HepG2 (cell line): ENCODE data around the gene ZNFX1. TPM values are rescaled to one million over a fixed set of nuclear protein-coding genes. Genes with fewer than 3 reads are reported as not detected.

Experiments used
- ATAC-seq: fragments of 200-7000 bp; cut with Tn5 transposase; 3 replicates; pipeline ENCODE4 v1.9.1; 2020; ENCODE audit warnings: mild to moderate bottlenecking, moderate library complexity
- BruUV-seq: library from RNA; stranded (reverse); fragments of 400-500 nt; replicated peaks from 2 replicates; lab custom pipeline; 2021; lab: Mats Ljungman, UMichigan
- CTCF ChIA-PET: fragments of 300-600 bp; formaldehyde crosslinking; extraction: SDS; loops from one replicate; lab custom pipeline; 2021; ENCODE audit warnings: low total read pairs, inconsistent platforms, low intra/inter-chr PET ratio; lab: Yijun Ruan, JAX
- POLR2A ChIA-PET: fragments of 350-600 bp; sonication (Branson Sonifier 250); formaldehyde crosslinking; loops from one replicate; lab custom pipeline; 2020; ENCODE audit warnings: antibody characterized with exemption, inconsistent platforms; lab: Yijun Ruan, JAX
- DNase-seq: peaks from one replicate; pipeline ENCODE4 v3.0.0-alpha.2; 2015; ENCODE audit warnings: low spot score
- FAIRE-seq: peaks from 3 replicates; lab custom pipeline; 2011; peaks lifted over from hg19 to GRCh38; lab: Jason Lieb, UNC
- H2AFZ ChIP-seq: one replicate; pipeline ENCODE4 v1.6.1; 2011; ENCODE audit warnings: low read length, inconsistent platforms
- H3K27ac ChIP-seq: fragments of 300-600 bp; 3 replicates; pipeline ENCODE4 v1.8.0; 2011; ENCODE audit warnings: mixed run types, mild to moderate bottlenecking, mixed read lengths, low read length, inconsistent platforms; ENCODE audit not compliant: insufficient read depth; ENCODE audit errors: extremely low read length
- H3K27me3 ChIP-seq, 2 experiments: fragments of 200-600 bp in 1 of 2; 2 replicates in 1 of 2; 3 replicates in 1 of 2; pipeline versions ENCODE4 v1.6.0 to v1.8.0; 2011; ENCODE audit warnings: low read length in 2 of 2, mild to moderate bottlenecking in 2 of 2, moderate library complexity in 2 of 2, inconsistent platforms in 1 of 2; ENCODE audit not compliant: insufficient read depth in 2 of 2, control insufficient read depth in 1 of 2
- H3K36me3 ChIP-seq, 2 experiments: fragments of 200-600 bp in 1 of 2; replicated peaks in 1 of 2; 2 replicates in 1 of 2; 3 replicates in 1 of 2; pipeline versions ENCODE4 v1.5.1 to v1.8.0; 2011; ENCODE audit warnings: low read length in 2 of 2, inconsistent platforms in 1 of 2; ENCODE audit not compliant: insufficient read depth in 2 of 2, control insufficient read depth in 1 of 2
- H3K4me1 ChIP-seq: 2 replicates; pipeline ENCODE4 v1.5.1; 2012; ENCODE audit warnings: low read length, inconsistent platforms; ENCODE audit not compliant: insufficient read depth
- H3K4me2 ChIP-seq: 2 replicates; pipeline ENCODE4 v1.6.0; 2011; ENCODE audit warnings: low read depth, low read length, inconsistent platforms
- H3K4me3 ChIP-seq, 3 experiments: fragments of 200-600 bp in 1 of 3; sonication (generic), shearing (Covaris generic) in 1 of 3; replicated peaks in 1 of 3; 2 replicates each; pipeline ENCODE4 v1.5.1; 2011 to 2016; ENCODE audit warnings: low read length in 3 of 3, inconsistent platforms in 2 of 3, low read depth in 2 of 3, mild to moderate bottlenecking in 2 of 3, control low read depth in 1 of 3, mixed read lengths in 1 of 3; ENCODE audit not compliant: insufficient read depth in 1 of 3
- H3K79me2 ChIP-seq: one replicate; pipeline ENCODE4 v1.6.1; 2011; ENCODE audit warnings: low read length, inconsistent platforms; ENCODE audit not compliant: insufficient read depth
- H3K9ac ChIP-seq: 2 replicates; pipeline ENCODE4 v1.6.0; 2011; ENCODE audit warnings: mild to moderate bottlenecking, low read depth, low read length, inconsistent platforms; ENCODE audit not compliant: insufficient read depth
- H3K9me3 ChIP-seq: 2 replicates; pipeline ENCODE4 v1.5.1; 2012; ENCODE audit warnings: mild to moderate bottlenecking, low read length
- H4K20me1 ChIP-seq: 2 replicates; pipeline ENCODE4 v1.6.0; 2011; ENCODE audit warnings: inconsistent platforms, mild to moderate bottlenecking, low read length, moderate library complexity; ENCODE audit not compliant: insufficient read depth
- BORCS8-MEF2B ChIP-seq: sonication (generic); formaldehyde crosslinking; IDR thresholded peaks from 2 replicates; pipeline ENCODE4 v1.8.0; 2022; ENCODE audit warnings: mild to moderate bottlenecking, missing genetic modification reagents
- FOXA1 ChIP-seq, 2 experiments: fragments of 450-650 bp in 1 of 2; sonication (generic) in 1 of 2; formaldehyde crosslinking in 1 of 2; IDR thresholded peaks; 2 replicates each; pipeline versions ENCODE4 v1.4.0 to v1.6.1; 2016 to 2020; ENCODE audit warnings: missing genetic modification reagents in 1 of 2
- KAT7 ChIP-seq: IDR thresholded peaks from 2 replicates; pipeline ENCODE4 v1.6.1; 2018; ENCODE audit warnings: borderline replicate concordance, missing compliant biosample characterization
- NR2C2 ChIP-seq: sonication (generic); formaldehyde crosslinking; IDR thresholded peaks from 2 replicates; pipeline ENCODE4 v1.4.0; 2020; ENCODE audit warnings: missing genetic modification reagents, mild to moderate bottlenecking, moderate library complexity, borderline replicate concordance
- SIN3A ChIP-seq: IDR thresholded peaks from 2 replicates; pipeline ENCODE4 v1.6.1; 2011; ENCODE audit warnings: low read depth, mild to moderate bottlenecking, control low read depth, low read length, borderline replicate concordance
- WIZ ChIP-seq: sonication (generic); formaldehyde crosslinking; IDR thresholded peaks from 2 replicates; pipeline ENCODE4 v1.5.1; 2020; ENCODE audit warnings: mild to moderate bottlenecking, missing genetic modification reagents
- ZBTB7B ChIP-seq: sonication (generic); formaldehyde crosslinking; IDR thresholded peaks from 2 replicates; pipeline ENCODE4 v1.4.0; 2020; ENCODE audit warnings: missing genetic modification reagents
- ZFP62 ChIP-seq: sonication (generic); formaldehyde crosslinking; IDR thresholded peaks from 2 replicates; pipeline ENCODE4 v1.4.0; 2020; ENCODE audit warnings: missing genetic modification reagents
- ZFYVE20 ChIP-seq: sonication (generic); formaldehyde crosslinking; IDR thresholded peaks from 2 replicates; pipeline ENCODE4 v1.8.0; 2023; ENCODE audit warnings: low read depth, mild to moderate bottlenecking, moderate library complexity, missing genetic modification reagents, borderline replicate concordance
- ZNF333 ChIP-seq: sonication (generic); formaldehyde crosslinking; IDR thresholded peaks from 2 replicates; pipeline ENCODE4 v1.4.0; 2020; ENCODE audit warnings: mild to moderate bottlenecking, missing genetic modification reagents, borderline replicate concordance
- ZNF446 ChIP-seq: sonication (generic); formaldehyde crosslinking; IDR thresholded peaks from 2 replicates; pipeline ENCODE4 v1.5.0; 2020; ENCODE audit warnings: mild to moderate bottlenecking, missing genetic modification reagents
- ZNF776 ChIP-seq: sonication (generic); formaldehyde crosslinking; IDR thresholded peaks from 2 replicates; pipeline ENCODE4 v1.4.0; 2020; ENCODE audit warnings: mild to moderate bottlenecking, missing genetic modification reagents
- ZNF839 ChIP-seq: sonication (generic); formaldehyde crosslinking; IDR thresholded peaks from 2 replicates; pipeline ENCODE4 v1.4.0; 2020; ENCODE audit warnings: missing genetic modification reagents, mild to moderate bottlenecking, borderline replicate concordance
- WGBS: methylation state at CpG from one replicate; pipeline ENCODE4 v1.1.6; 2017; ENCODE audit warnings: low lambda C conversion rate; 5-methylcytosine and 5-hydroxymethylcytosine counted together
- in situ Hi-C: cut with HindIII; loops from 2 replicates; pipeline ENCODE4 v1.10.0; 2017; ENCODE audit warnings: low pct_unique_long_range_greater_than_20kb; ENCODE audit not compliant: extremely low pct_ligation_motif_present
- intact Hi-C: fragments of 100-400 bp; cut with micrococcal nuclease; formaldehyde crosslinking; loops from one replicate; pipeline ENCODE4 v1.10.0; 2022; ENCODE audit not compliant: unreplicated experiment
- polyA plus RNA-seq, 8 experiments: library from polyadenylated mRNA; depleted of rRNA in 3 of 8; stranded (reverse) in 7 of 8; unstranded in 1 of 8; fragments of >200 nt; fragmentation: Illumina TruSeq in 4 of 8; extraction: Trizol in 4 of 8; gene quantifications; 2 replicates each; pipeline versions ENCODE4 v1.2.1 to v1.2.3, GENCODE V29; 2011 to 2016; ENCODE audit warnings: low read depth in 4 of 8, missing spikeins in 1 of 8, mixed read lengths in 1 of 8; ENCODE audit not compliant: insufficient read depth in 1 of 8
- total RNA-seq, 5 experiments: library from RNA; depleted of rRNA; stranded (reverse); fragments of >200 nt; fragmentation: Illumina TruSeq; extraction: Trizol; gene quantifications; 2 replicates each; pipeline ENCODE4 v1.2.3, GENCODE V29; 2016; ENCODE audit warnings: low read depth in 1 of 5
- TF ChIP-seq, protein P1 (sequence below): sonication (generic); formaldehyde crosslinking; IDR thresholded peaks from 2 replicates; pipeline ENCODE4 v1.4.0; 2020; ENCODE audit warnings: low read depth, mild to moderate bottlenecking, missing genetic modification reagents
- TF ChIP-seq, protein P2 (sequence below): sonication (generic); formaldehyde crosslinking; IDR thresholded peaks from 2 replicates; pipeline ENCODE4 v1.8.0; 2023; ENCODE audit warnings: mild to moderate bottlenecking, missing genetic modification reagents
- TF ChIP-seq, protein P3 (sequence below): sonication (generic); formaldehyde crosslinking; IDR thresholded peaks from 2 replicates; pipeline ENCODE4 v1.4.0; 2020; ENCODE audit warnings: missing genetic modification reagents, borderline replicate concordance

Gene ZNFX1
- total and polyA plus RNA-seq, 2 of the 13 experiments (the other 11 are each of a cell fraction or from before 2014, with no cell fraction given): 2.9 to 11.1 TPM

DNA sequence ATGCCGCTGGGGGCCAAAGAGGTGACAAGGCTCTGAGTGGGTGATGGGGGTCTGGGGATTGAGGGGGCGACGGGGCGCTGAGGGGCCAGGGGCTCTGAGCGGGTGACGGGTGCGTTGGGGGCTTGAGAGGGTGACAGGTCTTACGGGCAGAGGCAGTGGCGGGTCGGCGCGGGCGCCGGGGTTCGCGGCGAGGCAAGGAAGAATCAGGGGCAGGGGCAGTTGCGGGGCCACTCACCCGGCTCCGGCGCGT is 146 bp downstream of the ZNFX1 start:
- peaks cover 24 to 46% of the 10 kb centered on the region in 2 experiments for H3K36me3 ChIP-seq
- H3K9me3 ChIP-seq: no peaks in the 10 kb centered on the region
- CTCF ChIA-PET: no interaction called here
- peaks cover 0 to 4% of the 10 kb centered on the region in 2 experiments; a peak in 1 of 5 replicates for H3K27me3 ChIP-seq
- in situ Hi-C loops: no loop called here
- peaks cover 55% of the 10 kb centered on the region for H3K4me1 ChIP-seq
- POLR2A ChIA-PET: interaction anchor here (0.6 to 6.0 kb wide), 19 partner anchors 8 to 355 kb away, joined by 3 to 46 read pairs (median 4); partner anchors contain the start of genes DDX27 and STAU1
- TF ChIP-seq ZFP62 (CRISPR knock-in tag): no peak
- TF ChIP-seq SIN3A: peak; percentile 67; the same call in 1 of the 2 replicates
- no peak for TF ChIP-seq FOXA1 (IDR thresholded peaks at IDR 0.05)
- no peak for TF ChIP-seq FOXA1 (CRISPR knock-in tag; IDR thresholded peaks at IDR 0.05)
- TF ChIP-seq ZFYVE20: peak; percentile 13; the same call in 1 of the 2 replicates
- TF ChIP-seq NR2C2 (CRISPR knock-in tag): no peak
- TF ChIP-seq, protein P1, sequence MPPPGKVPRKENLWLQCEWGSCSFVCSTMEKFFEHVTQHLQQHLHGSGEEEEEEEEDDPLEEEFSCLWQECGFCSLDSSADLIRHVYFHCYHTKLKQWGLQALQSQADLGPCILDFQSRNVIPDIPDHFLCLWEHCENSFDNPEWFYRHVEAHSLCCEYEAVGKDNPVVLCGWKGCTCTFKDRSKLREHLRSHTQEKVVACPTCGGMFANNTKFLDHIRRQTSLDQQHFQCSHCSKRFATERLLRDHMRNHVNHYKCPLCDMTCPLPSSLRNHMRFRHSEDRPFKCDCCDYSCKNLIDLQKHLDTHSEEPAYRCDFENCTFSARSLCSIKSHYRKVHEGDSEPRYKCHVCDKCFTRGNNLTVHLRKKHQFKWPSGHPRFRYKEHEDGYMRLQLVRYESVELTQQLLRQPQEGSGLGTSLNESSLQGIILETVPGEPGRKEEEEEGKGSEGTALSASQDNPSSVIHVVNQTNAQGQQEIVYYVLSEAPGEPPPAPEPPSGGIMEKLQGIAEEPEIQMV (CRISPR knock-in tag): 0 out of 2 replicates have a peak, but pooled peaks have one; percentile 5
- TF ChIP-seq BORCS8-MEF2B: 0 out of 2 replicates have a peak, but pooled peaks have one; percentile 8
- 0 out of 2 replicates have a peak, but pooled peaks have one; percentile 48 for TF ChIP-seq ZNF333 (CRISPR knock-in tag)
- TF ChIP-seq, protein P2, sequence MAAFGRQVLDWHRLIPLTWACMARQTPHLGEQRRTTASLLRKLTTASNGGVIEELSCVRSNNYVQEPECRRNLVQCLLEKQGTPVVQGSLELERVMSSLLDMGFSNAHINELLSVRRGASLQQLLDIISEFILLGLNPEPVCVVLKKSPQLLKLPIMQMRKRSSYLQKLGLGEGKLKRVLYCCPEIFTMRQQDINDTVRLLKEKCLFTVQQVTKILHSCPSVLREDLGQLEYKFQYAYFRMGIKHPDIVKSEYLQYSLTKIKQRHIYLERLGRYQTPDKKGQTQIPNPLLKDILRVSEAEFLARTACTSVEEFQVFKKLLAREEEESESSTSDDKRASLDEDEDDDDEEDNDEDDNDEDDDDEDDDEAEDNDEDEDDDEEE (CRISPR knock-in tag): 0 out of 2 replicates have a peak, but pooled peaks have one; percentile 13
- TF ChIP-seq KAT7 (CRISPR knock-in tag): peak; percentile 15; the same call in 1 of the 2 replicates
- 0 out of 2 replicates have a peak, but pooled peaks have one; percentile 18 for TF ChIP-seq ZNF446 (CRISPR knock-in tag)
- peak; percentile 10; the same call in 1 of the 2 replicates for TF ChIP-seq ZNF776 (CRISPR knock-in tag)
- 0 out of 2 replicates have a peak, but pooled peaks have one; percentile 70 for TF ChIP-seq WIZ (CRISPR knock-in tag)
- TF ChIP-seq ZBTB7B: peak; percentile 83; the same call in 1 of the 2 replicates
- TF ChIP-seq, protein P3, sequence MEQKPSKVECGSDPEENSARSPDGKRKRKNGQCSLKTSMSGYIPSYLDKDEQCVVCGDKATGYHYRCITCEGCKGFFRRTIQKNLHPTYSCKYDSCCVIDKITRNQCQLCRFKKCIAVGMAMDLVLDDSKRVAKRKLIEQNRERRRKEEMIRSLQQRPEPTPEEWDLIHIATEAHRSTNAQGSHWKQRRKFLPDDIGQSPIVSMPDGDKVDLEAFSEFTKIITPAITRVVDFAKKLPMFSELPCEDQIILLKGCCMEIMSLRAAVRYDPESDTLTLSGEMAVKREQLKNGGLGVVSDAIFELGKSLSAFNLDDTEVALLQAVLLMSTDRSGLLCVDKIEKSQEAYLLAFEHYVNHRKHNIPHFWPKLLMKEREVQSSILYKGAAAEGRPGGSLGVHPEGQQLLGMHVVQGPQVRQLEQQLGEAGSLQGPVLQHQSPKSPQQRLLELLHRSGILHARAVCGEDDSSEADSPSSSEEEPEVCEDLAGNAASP (CRISPR knock-in tag): no peak
- TF ChIP-seq ZNF839 (CRISPR knock-in tag): 0 out of 2 replicates have a peak, but pooled peaks have one; percentile 19
- ATAC-seq (no peak), FAIRE-seq (no peak), DNase-seq (no peak)
- intact Hi-C loops: loop anchor here (1.0 to 5.0 kb wide), 4 partner anchors 31 to 460 kb away; partner anchors contain the start of gene STAU1
- H4K20me1 ChIP-seq: peaks cover 41% of the 10 kb centered on the region
- peak overlapping the region; percentile 78 to 98 (median 91) for H3K4me3 ChIP-seq
- H2AFZ ChIP-seq: no peak overlapping the region
- peaks cover 76% of the 10 kb centered on the region for H3K79me2 ChIP-seq
- no TSS peak for BruUV-seq
- peak overlapping the region; percentile 96 for H3K4me2 ChIP-seq
- H3K27ac ChIP-seq: peak overlapping the region; percentile 91
- 1% methylated on average over 19 of the region's 22 CpGs for WGBS
- peak overlapping the region; percentile 99 for H3K9ac ChIP-seq
